Astrocyte of the spinal cord (primary cell): ENCODE results near the gene NEDD1.

Experiments used
- DNase-seq: peaks from one replicate; pipeline ENCODE4 v3.0.0; 2011; ENCODE audit warnings: low read depth, low spot score
- H3K4me3 ChIP-seq: 2 replicates; pipeline ENCODE4 v1.5.1; 2011; ENCODE audit warnings: low read depth, mild to moderate bottlenecking, low read length, moderate library complexity
- in situ Hi-C: cut with HindIII; loops from 2 replicates; pipeline ENCODE4 v1.10.0; 2017; ENCODE audit warnings: low sequenced_read_pairs
- TF ChIP-seq, protein P1 (sequence below): IDR thresholded peaks from 2 replicates; pipeline ENCODE4 v1.5.1; 2012; ENCODE audit warnings: low read depth, mild to moderate bottlenecking, low read length, inconsistent platforms

The NEDD1 gene

DNA sequence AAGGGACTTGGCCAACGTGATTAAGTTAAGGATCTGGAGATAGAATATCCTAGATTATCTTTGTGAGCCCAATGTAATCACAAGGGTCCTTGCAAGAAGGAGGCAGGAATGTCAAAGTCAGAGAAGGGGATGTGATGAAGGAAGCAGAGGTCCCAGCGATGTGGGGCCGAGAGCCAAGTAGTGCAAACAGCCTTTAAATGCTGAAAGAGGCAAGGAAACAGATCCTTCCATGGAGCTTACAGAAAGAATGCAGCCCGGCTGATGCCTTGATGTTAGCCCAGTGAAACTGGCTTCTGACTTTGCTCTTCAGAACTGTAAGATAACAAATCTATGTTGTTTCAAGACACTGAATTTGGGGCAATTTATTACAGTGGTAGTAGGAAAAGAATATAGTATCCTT is 74.9 kb downstream of the NEDD1 start:
- H3K4me3 ChIP-seq, result no peak overlapping the region
- no peak for DNase-seq
- in situ Hi-C loops, result no loop called here
- TF ChIP-seq, protein P1, sequence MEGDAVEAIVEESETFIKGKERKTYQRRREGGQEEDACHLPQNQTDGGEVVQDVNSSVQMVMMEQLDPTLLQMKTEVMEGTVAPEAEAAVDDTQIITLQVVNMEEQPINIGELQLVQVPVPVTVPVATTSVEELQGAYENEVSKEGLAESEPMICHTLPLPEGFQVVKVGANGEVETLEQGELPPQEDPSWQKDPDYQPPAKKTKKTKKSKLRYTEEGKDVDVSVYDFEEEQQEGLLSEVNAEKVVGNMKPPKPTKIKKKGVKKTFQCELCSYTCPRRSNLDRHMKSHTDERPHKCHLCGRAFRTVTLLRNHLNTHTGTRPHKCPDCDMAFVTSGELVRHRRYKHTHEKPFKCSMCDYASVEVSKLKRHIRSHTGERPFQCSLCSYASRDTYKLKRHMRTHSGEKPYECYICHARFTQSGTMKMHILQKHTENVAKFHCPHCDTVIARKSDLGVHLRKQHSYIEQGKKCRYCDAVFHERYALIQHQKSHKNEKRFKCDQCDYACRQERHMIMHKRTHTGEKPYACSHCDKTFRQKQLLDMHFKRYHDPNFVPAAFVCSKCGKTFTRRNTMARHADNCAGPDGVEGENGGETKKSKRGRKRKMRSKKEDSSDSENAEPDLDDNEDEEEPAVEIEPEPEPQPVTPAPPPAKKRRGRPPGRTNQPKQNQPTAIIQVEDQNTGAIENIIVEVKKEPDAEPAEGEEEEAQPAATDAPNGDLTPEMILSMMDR, result no peak

GRCh38 chr12:96982671-96983070 is 75.6 kb downstream of the NEDD1 start:
- H3K4me3 ChIP-seq, result no peak overlapping the region
- DNase-seq, result no peak
- TF ChIP-seq, protein P1, result no peak
- in situ Hi-C loops, result no loop called here

- peak overlapping the region; percentile 43 for H3K4me3 ChIP-seq
- TF ChIP-seq, protein P1, result peak; percentile 69
- in situ Hi-C loops, result no loop called here
- no peak for DNase-seq
These were observed 78.7 kb downstream of the NEDD1 start for GRCh38 chr12:96985515-96986362.

DNA sequence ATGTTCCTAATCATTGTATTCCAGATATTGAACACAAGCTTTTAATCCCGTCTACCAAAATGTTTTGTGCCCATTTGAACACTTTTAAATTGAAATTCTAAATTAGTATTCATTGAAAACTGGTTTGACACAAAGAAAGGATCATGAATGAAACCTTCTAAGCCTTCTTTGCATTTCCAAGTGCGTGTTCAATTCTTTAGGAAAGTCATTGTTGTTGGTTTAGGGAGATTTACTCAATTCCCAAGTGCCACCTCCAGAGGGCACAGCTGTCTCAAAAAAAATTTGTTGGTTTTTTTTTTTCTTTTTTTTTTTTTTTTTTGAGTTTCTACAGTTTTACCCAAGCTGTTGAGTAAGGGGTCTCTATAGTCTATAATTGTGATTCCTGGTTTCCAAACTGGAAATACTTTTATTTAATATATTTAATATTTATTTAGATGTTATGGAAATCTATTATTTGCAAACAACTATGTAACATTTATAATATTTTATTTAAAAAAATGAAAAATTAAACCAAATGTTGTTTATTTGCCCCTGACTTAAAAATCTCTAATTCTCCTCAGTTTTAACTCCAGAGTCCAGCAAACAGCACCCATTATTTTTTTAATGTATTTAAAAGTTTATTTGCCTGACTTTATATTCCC is 79.9 kb downstream of the NEDD1 start:
- DNase-seq, result peak; percentile 41
- TF ChIP-seq, protein P1, result peak; percentile 66
- in situ Hi-C loops, result no loop called here
- H3K4me3 ChIP-seq, result no peak overlapping the region

DNA sequence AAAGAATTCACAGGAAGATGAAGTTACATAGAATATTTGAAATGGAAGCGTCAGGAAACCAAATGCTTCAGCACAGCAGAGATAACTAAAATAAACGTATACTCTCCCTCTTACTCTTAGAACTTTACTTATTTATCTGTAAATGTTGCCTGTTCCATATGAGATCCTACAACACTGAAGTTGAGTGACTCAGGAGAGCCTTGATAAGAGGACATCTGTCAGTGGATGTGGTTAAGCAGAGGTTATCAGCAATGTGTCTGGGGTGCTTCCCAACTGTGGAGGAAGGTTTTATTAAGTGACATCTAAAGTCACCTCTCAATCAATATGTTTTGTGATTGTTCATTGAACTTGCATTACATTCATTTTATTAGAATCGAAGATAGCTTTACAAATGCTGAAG is 81.9 kb downstream of the NEDD1 start:
- no peak for DNase-seq
- TF ChIP-seq, protein P1, result no peak
- no peak overlapping the region for H3K4me3 ChIP-seq
- in situ Hi-C loops, result no loop called here

GRCh38 chr12:96989916-96990315 is 82.9 kb downstream of the NEDD1 start:
- H3K4me3 ChIP-seq, result no peak overlapping the region
- DNase-seq, result peak; percentile 25
- TF ChIP-seq, protein P1, result peak; percentile 29
- in situ Hi-C loops, result no loop called here
